HEK293 (cell line): ENCODE measurements around the gene MIB2.

ENCODE experiments used
- CTCF ChIA-PET: fragments of 350-600 bp; formaldehyde crosslinking; extraction: SDS; loops from one replicate; lab custom pipeline; 2021; ENCODE audit warnings: antibody characterized with exemption; lab: Yijun Ruan, JAX
- POLR2A ChIA-PET: fragments of 300-600 bp; formaldehyde crosslinking; extraction: SDS; loops from one replicate; lab custom pipeline; 2020; ENCODE audit warnings: antibody characterized with exemption, inconsistent platforms; lab: Yijun Ruan, JAX
- H3K27ac ChIP-seq: fragments of 200-500 bp; sonication (Bioruptor generic); 2 replicates; pipeline ENCODE4 v1.5.1; 2014; ENCODE audit warnings: low read depth, low read length, control low read depth, inconsistent platforms; ENCODE audit errors: extremely low read depth
- H3K36me3 ChIP-seq, 2 experiments: fragments of 200-500 bp in 1 of 2; sonication (Bioruptor generic) in 1 of 2; 1 replicate in 1 of 2; 2 replicates in 1 of 2; pipeline ENCODE4 v1.5.1; 2014 to 2017; ENCODE audit warnings: inconsistent platforms in 2 of 2, low read length in 2 of 2; ENCODE audit not compliant: control insufficient read depth in 2 of 2, insufficient read depth in 1 of 2
- H3K4me1 ChIP-seq: fragments of 200-500 bp; sonication (Bioruptor generic); 2 replicates; pipeline ENCODE4 v1.5.1; 2014; ENCODE audit warnings: mild to moderate bottlenecking, low read length, inconsistent platforms; ENCODE audit not compliant: control insufficient read depth, insufficient read depth
- H3K4me3 ChIP-seq: 2 replicates; pipeline ENCODE4 v1.5.1; 2011; ENCODE audit warnings: low read depth, mild to moderate bottlenecking, control low read depth, low read length, moderate library complexity
- H3K9me3 ChIP-seq: fragments of 200-500 bp; sonication (Bioruptor generic); 2 replicates; pipeline ENCODE4 v1.5.1; 2014; ENCODE audit warnings: low read depth, low read length, inconsistent platforms; ENCODE audit not compliant: control insufficient read depth, insufficient read depth
- BCL11B ChIP-seq: fragments of 450-650 bp; formaldehyde crosslinking; IDR thresholded peaks from 2 replicates; pipeline ENCODE4 v1.5.1; 2016; ENCODE audit warnings: low read depth, missing biosample characterization, missing genetic modification characterization
- EGR2 ChIP-seq: fragments of 450-650 bp; formaldehyde crosslinking; IDR thresholded peaks from 2 replicates; pipeline ENCODE4 v1.5.1; 2016; ENCODE audit warnings: low read depth, missing biosample characterization, missing genetic modification characterization
- GLIS1 ChIP-seq: fragments of 450-650 bp; formaldehyde crosslinking; IDR thresholded peaks from 2 replicates; pipeline ENCODE4 v1.5.1; 2016; ENCODE audit warnings: missing biosample characterization, missing genetic modification characterization
- KLF1 ChIP-seq: fragments of 450-650 bp; formaldehyde crosslinking; IDR thresholded peaks from 2 replicates; pipeline ENCODE4 v1.5.1; 2016; ENCODE audit warnings: missing biosample characterization, missing genetic modification characterization
- KLF10 ChIP-seq: fragments of 450-650 bp; IDR thresholded peaks from 2 replicates; pipeline ENCODE4 v1.5.1; 2018; ENCODE audit warnings: missing biosample characterization, mild to moderate bottlenecking, missing genetic modification characterization
- OSR2 ChIP-seq: fragments of 450-650 bp; formaldehyde crosslinking; IDR thresholded peaks from 2 replicates; pipeline ENCODE4 v1.5.1; 2016; ENCODE audit warnings: missing biosample characterization, missing genetic modification characterization
- PRDM2 ChIP-seq: fragments of 450-650 bp; formaldehyde crosslinking; IDR thresholded peaks from 2 replicates; pipeline ENCODE4 v1.5.1; 2016; ENCODE audit warnings: missing biosample characterization, missing genetic modification characterization, borderline replicate concordance
- ZBTB1 ChIP-seq: fragments of 450-650 bp; formaldehyde crosslinking; IDR thresholded peaks from 2 replicates; pipeline ENCODE4 v1.5.1; 2016; ENCODE audit warnings: missing biosample characterization, missing genetic modification characterization
- ZFHX2 ChIP-seq: fragments of 450-650 bp; formaldehyde crosslinking; conservative IDR thresholded peaks from 2 replicates; pipeline ENCODE4 v1.5.1; 2016; ENCODE audit warnings: missing biosample characterization, missing genetic modification characterization
- ZNF18 ChIP-seq: fragments of 450-650 bp; formaldehyde crosslinking; IDR thresholded peaks from 2 replicates; pipeline ENCODE4 v1.5.1; 2016; ENCODE audit warnings: missing biosample characterization, missing genetic modification characterization
- ZNF214 ChIP-seq: fragments of 450-650 bp; formaldehyde crosslinking; IDR thresholded peaks from 2 replicates; pipeline ENCODE4 v1.5.1; 2017; ENCODE audit warnings: missing biosample characterization, mild to moderate bottlenecking, missing genetic modification characterization, borderline replicate concordance
- ZNF26 ChIP-seq: fragments of 450-650 bp; formaldehyde crosslinking; IDR thresholded peaks from 2 replicates; pipeline ENCODE4 v1.5.1; 2016; ENCODE audit warnings: missing biosample characterization, missing genetic modification characterization
- ZNF394 ChIP-seq: fragments of 450-650 bp; formaldehyde crosslinking; IDR thresholded peaks from 2 replicates; pipeline ENCODE4 v1.5.1; 2016; ENCODE audit warnings: missing biosample characterization, missing genetic modification characterization, mild to moderate bottlenecking, moderate library complexity, borderline replicate concordance
- ZSCAN16 ChIP-seq: fragments of 450-650 bp; formaldehyde crosslinking; IDR thresholded peaks from 2 replicates; pipeline ENCODE4 v1.5.1; 2016; ENCODE audit warnings: missing biosample characterization, missing genetic modification characterization
- ZSCAN30 ChIP-seq: fragments of 450-650 bp; IDR thresholded peaks from 2 replicates; pipeline ENCODE4 v1.5.1; 2018; ENCODE audit warnings: missing biosample characterization, mild to moderate bottlenecking, missing genetic modification characterization, moderate library complexity

The MIB2 gene

GRCh38 chr1:1666526-1666925, 51.2 kb downstream of the MIB2 start:
- no peaks in the 10 kb centered on the region for H3K4me1 ChIP-seq
- POLR2A ChIA-PET: no interaction called here
- H3K36me3 ChIP-seq: peaks cover 12 to 53% of the 10 kb centered on the region in 2 experiments
- H3K9me3 ChIP-seq: no peaks in the 10 kb centered on the region
- H3K4me3 ChIP-seq: no peak overlapping the region
- CTCF ChIA-PET: interaction anchor here (1.0 to 1.2 kb wide), 2 partner anchors 10 to 112 kb away, joined by 3 read pairs; no protein-coding TSS in a partner anchor
- no peak overlapping the region for H3K27ac ChIP-seq
- TF ChIP-seq ZNF26 (no peak), ZSCAN30 (tag by site-specific recombination) (no peak), GLIS1 (tag by site-specific recombination) (peak; percentile 92), ZFHX2 (tag by site-specific recombination) (peak; percentile 81), ZNF214 (tag by site-specific recombination) (no peak), KLF10 (tag by site-specific recombination) (no peak), EGR2 (tag by site-specific recombination) (peak; percentile 91), ZBTB1 (tag by site-specific recombination) (no peak), ZSCAN16 (tag by site-specific recombination) (no peak), KLF1 (tag by site-specific recombination) (no peak), OSR2 (no peak), BCL11B (tag by site-specific recombination) (no peak)

- ChIA-PET CTCF (no interaction called here), POLR2A (no interaction called here)
- Histone ChIP-seq H3K4me3 (no peak overlapping the region), H3K9me3 (no peaks in the 10 kb centered on the region), H3K36me3 (peaks cover 12 to 68% of the 10 kb centered on the region in 2 experiments), H3K27ac (no peak overlapping the region), H3K4me1 (no peaks in the 10 kb centered on the region)
- TF ChIP-seq PRDM2: no peak
- peak; percentile 79; the same call in 1 of the 2 replicates for TF ChIP-seq ZNF394 (tag by site-specific recombination)
- TF ChIP-seq ZNF18 (tag by site-specific recombination): no peak
These were observed 54.5 kb downstream of the MIB2 start for GRCh38 chr1:1669468-1670440.
